Mucosa of descending colon (tissue), 3 donors: Measurements from ENCODE around the gene EZR. TPM values are rescaled to one million over a fixed set of nuclear protein-coding genes. Genes with fewer than 3 reads are reported as not detected.
A peak's percentile ranks its signal among the peaks of the same experiment; 100 is the strongest.

Source experiments
- ATAC-seq: fragments of 200-7000 bp; cut with Tn5 transposase; one replicate; pipeline ENCODE4 v1.9.1; 2020; ENCODE audit warnings: mild to moderate bottlenecking, moderate library complexity
- DNase-seq, 3 donors: peaks; one replicate each; pipeline ENCODE4 v3.0.0-alpha.2; 2020
- H3K36me3 ChIP-seq: fragments of 200-600 bp; one replicate; pipeline ENCODE4 v1.8.0; 2021; ENCODE audit warnings: low read depth, mild to moderate bottlenecking
- H3K4me1 ChIP-seq: fragments of 200-600 bp; one replicate; pipeline ENCODE4 v1.8.0; 2021; ENCODE audit warnings: low read depth, mild to moderate bottlenecking
- H3K4me3 ChIP-seq: fragments of 200-600 bp; one replicate; pipeline ENCODE4 v1.8.0; 2021; ENCODE audit warnings: mild to moderate bottlenecking
- H3K9me3 ChIP-seq: fragments of 200-600 bp; one replicate; pipeline ENCODE4 v1.8.0; 2021; ENCODE audit warnings: mild to moderate bottlenecking
- CTCF ChIP-seq: fragments of 200-600 bp; IDR thresholded peaks from one replicate; pipeline ENCODE4 v1.8.0; 2022; ENCODE audit warnings: antibody characterized with exemption, mild to moderate bottlenecking
- intact Hi-C, 2 donors: fragments of 100-400 bp; cut with DNase I in 1 of 2; cut with micrococcal nuclease in 1 of 2; formaldehyde crosslinking; loops; one replicate each; pipeline versions ENCODE4 v1.11.0 to v1.11.1; 2022; cut with DNase I, micrococcal nuclease
- total RNA-seq, 3 donors: library from RNA; stranded (reverse); fragmentation: NEBNext Ultra II Directional in 2 of 3; extraction: Animal tissue kit (Norgen Biotek cat#: 25700) in 2 of 3; gene quantifications; one replicate each; pipeline versions ENCODE4 v1.2.1 to v1.2.4, GENCODE V29; 2021 to 2023
- donor health status: DM: no; HTN: no; CAD: no; lungs with moderate emphysema.
- donor health status: DM: no; HTN: no; CAD: no.
- donor health status: DM: no; HTN: yes; CAD: no.

EZR gene
- total RNA-seq, 3 donors from 2014 or later = 220 to 421 (median 334) TPM

GRCh38 chr6:158777510-158777909 lies 41.7 kb downstream of the EZR start:
- Histone ChIP-seq H3K9me3 (no peaks in the 10 kb centered on the region), H3K36me3 (peaks cover 5% of the 10 kb centered on the region), H3K4me3 (no peak overlapping the region), H3K4me1 (peaks cover 37% of the 10 kb centered on the region)
- DNase-seq (peak in 1 of 3 donors; percentile 12), ATAC-seq (no peak)
- intact Hi-C loops = no loop called here
- no peak for TF ChIP-seq CTCF

GRCh38 chr6:158776737-158777136 lies 42.4 kb downstream of the EZR start:
- no peaks in the 10 kb centered on the region for H3K9me3 ChIP-seq
- no peak for TF ChIP-seq CTCF
- ATAC-seq = no peak
- peaks cover 4% of the 10 kb centered on the region for H3K36me3 ChIP-seq
- H3K4me1 ChIP-seq = peaks cover 41% of the 10 kb centered on the region
- intact Hi-C loops = no loop called here
- no peak overlapping the region for H3K4me3 ChIP-seq
- peak in 1 of 3 donors; percentile 6 for DNase-seq

- ATAC-seq (no peak), DNase-seq (peak in 1 of 3 donors; percentile 10)
- peaks cover 4% of the 10 kb centered on the region for H3K36me3 ChIP-seq
- no peak overlapping the region for H3K4me3 ChIP-seq
- peaks cover 37% of the 10 kb centered on the region for H3K4me1 ChIP-seq
- no peak for TF ChIP-seq CTCF
- no peaks in the 10 kb centered on the region for H3K9me3 ChIP-seq
- intact Hi-C loops = no loop called here
Observed at GRCh38 chr6:158775832-158776231, 43.3 kb downstream of the EZR start.

- no peak for TF ChIP-seq CTCF
- ATAC-seq = no peak
- DNase-seq = peak in 1 of 3 donors; percentile 17
- Histone ChIP-seq H3K4me3 (no peak overlapping the region), H3K36me3 (peaks cover 12% of the 10 kb centered on the region), H3K9me3 (no peaks in the 10 kb centered on the region), H3K4me1 (peaks cover 37% of the 10 kb centered on the region)
- intact Hi-C loops = no loop called here
Observed at GRCh38 chr6:158774717-158775449, 44.3 kb downstream of the EZR start.

- DNase-seq (peak in 2 of 3 donors; percentile 48), ATAC-seq (peak; percentile 1)
- no peaks in the 10 kb centered on the region for H3K9me3 ChIP-seq
- intact Hi-C loops = no loop called here
- H3K4me1 ChIP-seq = peaks cover 37% of the 10 kb centered on the region
- no peak overlapping the region for H3K4me3 ChIP-seq
- no peak for TF ChIP-seq CTCF
- H3K36me3 ChIP-seq = peaks cover 12% of the 10 kb centered on the region
Observed at GRCh38 chr6:158773581-158774449, 45.4 kb downstream of the EZR start.
